NK-92 treated with Interleukin-12 subunit alpha and Interleukin-12 subunit beta, amount 100 ng/mL, for 24 hours (cell line): ENCODE data around the gene LAX1.
"Not testable (repeated sequence)": the region's sequence is repeated elsewhere in the genome, so short reads cannot be mapped to it uniquely, and the experiment has no call there.

Experiments
- DNase-seq: peaks from one replicate; lab custom pipeline; 2025; lab: John Stamatoyannopoulos, UW

The LAX1 gene

GRCh38 chr1:203765029-203765837 lies at the start of gene LAX1:
Gene LAX1, plus strand, starts transcription at chr1:203765183. Its CDS starts 383 bp downstream, at chr1:203765566.
- peak; percentile 79 for DNase-seq

DNA sequence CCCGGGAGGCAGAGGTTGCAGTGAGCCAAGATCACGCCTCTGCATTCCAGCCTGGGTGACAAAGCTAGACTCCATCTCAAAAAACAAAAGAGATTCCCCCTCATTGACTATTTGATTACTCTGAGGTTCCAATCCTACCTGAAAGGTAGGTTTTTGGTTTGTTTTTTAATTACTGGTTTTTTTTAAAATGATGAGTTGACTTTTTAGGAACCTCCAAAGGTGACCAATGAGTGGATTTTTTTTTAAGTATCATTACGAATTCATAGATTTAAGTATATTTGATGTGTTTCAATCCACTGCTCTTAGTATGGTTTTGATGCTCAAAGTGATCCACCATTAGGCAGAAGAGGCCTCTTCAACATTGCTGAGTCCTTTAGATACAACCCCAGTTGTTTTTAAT lies 47.9 kb upstream of the LAX1 start:
- no peak for DNase-seq

GRCh38 chr1:203720242-203720641 lies 44.7 kb upstream of the LAX1 start:
- no peak for DNase-seq

- no peak for DNase-seq
Measured at GRCh38 chr1:203722909-203723308, 42.1 kb upstream of the LAX1 start.

- DNase-seq, result no peak
Measured at GRCh38 chr1:203726417-203726867, 38.5 kb upstream of the LAX1 start.

- DNase-seq, result no peak
Measured at GRCh38 chr1:203733009-203733863, 31.7 kb upstream of the LAX1 start.

GRCh38 chr1:203742436-203742835 lies 22.5 kb upstream of the LAX1 start:
- DNase-seq, result no peak

DNA sequence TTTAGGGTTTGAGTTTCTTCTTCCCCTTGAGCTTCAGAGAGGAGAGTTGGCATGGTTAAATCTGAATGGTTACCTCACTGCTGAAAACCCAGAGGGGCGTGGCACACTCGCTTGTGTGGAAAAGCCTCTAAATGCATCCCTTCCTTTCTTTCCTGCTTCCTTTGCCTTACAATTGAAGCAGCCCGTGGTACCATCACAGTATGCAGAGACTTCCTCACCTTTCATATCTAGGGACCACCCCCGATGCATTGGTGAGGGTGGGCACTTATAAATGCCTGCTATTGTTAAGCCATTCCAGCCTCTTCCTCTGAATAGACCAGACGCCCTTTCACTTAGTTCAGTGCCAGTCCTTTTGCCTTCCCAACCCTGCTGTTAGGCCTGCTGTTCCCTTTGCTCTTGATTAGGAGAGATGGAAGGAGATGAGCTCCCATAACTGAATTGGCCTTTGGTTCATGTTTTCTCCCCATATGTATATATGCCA lies 21.9 kb upstream of the LAX1 start:
- DNase-seq, result no peak

DNA sequence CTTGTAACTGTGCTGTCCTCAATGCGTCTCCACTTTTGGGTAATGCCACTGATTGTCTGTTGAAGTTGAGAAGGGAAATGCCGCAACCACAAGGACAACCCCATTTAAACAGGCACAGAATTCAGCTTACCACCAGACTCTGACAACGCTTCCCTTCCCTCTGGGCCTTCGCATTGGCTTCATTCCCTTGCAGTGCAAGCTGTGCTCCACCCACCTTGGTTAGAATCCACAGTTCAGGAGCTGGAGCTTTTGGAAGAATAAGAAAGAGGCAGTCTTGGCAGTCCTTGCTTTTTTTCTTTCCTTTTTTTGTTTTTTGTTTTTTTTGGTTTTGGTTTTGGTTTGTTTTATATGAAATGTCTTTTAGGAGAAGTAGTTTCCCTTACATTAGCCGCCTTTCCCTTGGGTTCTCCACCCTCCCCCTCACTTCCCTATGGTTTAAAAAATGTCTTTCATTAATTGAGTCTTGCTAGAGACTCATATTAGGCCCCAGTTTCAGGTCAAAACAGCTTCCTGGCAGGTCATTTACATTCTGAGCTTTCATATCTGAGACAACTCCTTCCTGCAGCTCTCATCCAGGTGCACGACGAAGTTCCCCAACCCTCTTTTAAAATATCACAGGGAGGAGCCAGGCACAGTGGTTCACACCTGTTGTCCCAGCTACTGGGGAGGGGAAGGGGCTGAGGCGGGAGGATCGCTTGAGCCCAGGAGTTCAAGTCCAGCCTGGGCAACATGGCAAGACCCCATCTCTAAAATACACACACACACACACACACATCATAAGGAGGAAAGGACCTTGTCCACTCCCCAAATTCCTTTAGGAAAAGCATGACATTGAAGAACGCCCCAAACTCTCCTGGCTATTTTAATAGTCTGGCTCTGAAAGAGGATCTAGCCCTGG lies 20.7 kb upstream of the LAX1 start:
- no peak for DNase-seq

GRCh38 chr1:203746281-203746680 lies 18.7 kb upstream of the LAX1 start:
- DNase-seq, result no peak

- DNase-seq, result no peak
Measured at GRCh38 chr1:203751051-203751450, 13.9 kb upstream of the LAX1 start.

DNA sequence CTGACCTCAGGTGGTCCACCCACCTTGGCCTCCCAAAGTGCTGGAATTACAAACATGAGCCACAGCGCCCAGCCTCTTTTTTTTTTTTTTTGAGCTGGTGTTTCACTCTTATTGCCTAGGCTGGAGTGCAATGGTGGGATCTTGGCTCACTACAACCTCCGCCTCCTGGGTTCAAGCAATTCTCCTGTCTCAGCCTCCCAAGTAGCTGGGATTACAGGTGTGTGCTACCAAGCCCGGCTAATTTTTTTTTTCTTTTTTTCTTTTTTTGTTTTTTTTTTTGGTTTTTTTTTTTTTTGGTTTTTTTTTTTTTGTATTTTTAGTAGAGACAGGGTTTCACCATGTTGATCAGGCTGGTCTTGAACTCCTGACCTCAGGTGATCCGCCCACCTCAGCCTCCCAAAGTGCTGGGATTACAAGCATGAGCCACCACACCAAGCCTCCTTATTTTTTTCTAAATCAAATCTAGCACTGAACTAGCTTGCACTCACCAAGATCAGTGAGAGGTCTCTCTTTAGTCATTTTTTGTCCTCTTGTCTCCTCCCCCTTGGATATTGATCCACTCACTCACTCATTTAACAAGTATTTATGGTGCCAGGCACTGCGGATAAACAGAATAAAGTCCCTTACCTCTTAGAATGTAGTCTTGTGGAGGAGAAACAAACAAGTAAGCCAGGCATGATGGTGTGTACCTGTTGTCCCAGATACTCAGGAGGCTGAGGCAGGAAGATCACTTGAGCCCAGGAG lies 13.2 kb upstream of the LAX1 start:
- not testable (repeated sequence) for DNase-seq

GRCh38 chr1:203754455-203754864 lies 10.5 kb upstream of the LAX1 start:
- no peak for DNase-seq

DNA sequence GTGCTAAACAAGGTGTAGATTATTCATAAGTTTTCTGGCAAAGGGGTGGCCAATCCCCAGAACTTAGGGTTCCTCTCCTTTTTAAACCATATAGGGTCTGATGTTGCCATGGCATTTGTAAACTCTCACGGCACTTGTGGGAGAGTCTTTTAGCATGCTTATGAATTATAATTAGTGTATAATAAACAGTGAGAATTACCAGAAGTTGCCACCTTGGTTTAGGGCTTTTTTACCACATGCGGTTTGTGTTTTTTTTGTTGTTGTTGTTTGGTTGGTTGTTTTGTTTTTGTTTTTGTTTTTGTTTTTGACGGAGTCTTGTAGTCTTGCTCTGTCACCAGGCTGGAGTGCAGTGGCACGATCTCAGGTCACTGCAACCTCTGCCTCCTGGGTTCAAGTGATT lies 8.9 kb upstream of the LAX1 start:
- no peak for DNase-seq

DNA sequence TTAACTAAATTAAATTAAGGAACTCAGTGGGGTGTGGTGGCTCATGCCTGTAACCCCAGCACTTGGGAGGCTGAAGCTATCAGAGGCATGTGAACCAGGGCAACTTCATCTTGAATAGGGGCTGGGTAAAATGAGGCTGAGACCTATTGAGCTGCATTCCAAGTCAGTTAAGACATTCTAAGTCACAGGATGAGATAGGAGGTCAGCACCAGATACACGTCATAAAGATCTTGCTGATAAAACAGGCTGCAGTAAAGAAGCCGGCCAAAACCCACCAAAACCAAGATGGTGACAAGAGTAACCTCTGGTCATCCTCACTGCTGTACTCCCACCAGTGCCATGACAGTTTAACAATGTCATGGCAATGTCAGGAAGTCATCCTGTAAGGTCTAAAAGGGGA lies 6.2 kb upstream of the LAX1 start:
- not testable (repeated sequence) for DNase-seq

GRCh38 chr1:203760506-203760905 lies 4.5 kb upstream of the LAX1 start:
- no peak for DNase-seq

- DNase-seq, result not testable (repeated sequence)
Measured at GRCh38 chr1:203761958-203762357, 3.0 kb upstream of the LAX1 start.

GRCh38 chr1:203763505-203763904 lies 1.5 kb upstream of the LAX1 start:
- no peak for DNase-seq

DNA sequence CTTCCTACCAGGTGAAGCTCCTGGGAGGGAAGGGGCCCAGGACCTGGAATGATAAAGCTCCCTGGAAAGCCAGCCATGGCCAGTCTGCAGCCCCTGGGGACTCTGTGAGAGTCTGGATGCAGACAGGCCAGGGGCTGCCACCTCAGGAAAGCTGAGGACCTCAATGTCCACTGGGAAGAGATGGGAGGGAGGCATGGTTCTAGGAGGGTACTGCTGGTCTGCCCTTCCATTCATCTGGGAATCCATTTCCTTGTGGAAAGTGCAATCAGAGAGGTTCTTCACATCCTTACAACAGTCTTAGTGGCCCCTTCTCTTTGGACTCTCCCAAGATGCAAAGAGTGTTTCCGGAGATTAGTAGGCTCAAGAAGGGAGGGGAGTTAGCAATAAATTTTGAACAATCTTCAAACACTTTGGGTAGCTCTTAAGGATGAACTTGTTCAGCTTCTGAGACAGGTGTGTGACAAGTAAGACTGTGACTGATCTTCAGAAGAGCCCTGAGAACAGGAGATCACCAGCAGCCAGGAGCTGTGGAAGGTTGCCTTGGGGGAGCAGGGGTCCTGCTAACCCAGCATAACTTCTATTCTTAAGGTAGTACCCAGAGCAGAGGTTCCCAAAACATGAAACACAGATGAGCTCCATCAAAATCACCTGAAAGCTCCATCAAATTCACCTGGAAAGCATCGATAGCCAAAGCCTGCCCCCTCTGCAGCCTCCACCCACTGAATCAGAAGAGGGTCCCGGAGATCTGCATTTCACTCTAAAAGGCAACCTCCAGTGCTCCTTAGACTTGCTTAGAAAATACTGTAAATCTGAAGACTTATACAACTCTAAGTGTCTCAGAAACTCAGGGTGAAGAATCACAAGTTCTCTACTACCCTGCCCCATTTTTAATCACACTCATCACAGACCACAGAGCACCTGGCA lies 616 bp upstream of the LAX1 start:
- DNase-seq, result no peak

DNA sequence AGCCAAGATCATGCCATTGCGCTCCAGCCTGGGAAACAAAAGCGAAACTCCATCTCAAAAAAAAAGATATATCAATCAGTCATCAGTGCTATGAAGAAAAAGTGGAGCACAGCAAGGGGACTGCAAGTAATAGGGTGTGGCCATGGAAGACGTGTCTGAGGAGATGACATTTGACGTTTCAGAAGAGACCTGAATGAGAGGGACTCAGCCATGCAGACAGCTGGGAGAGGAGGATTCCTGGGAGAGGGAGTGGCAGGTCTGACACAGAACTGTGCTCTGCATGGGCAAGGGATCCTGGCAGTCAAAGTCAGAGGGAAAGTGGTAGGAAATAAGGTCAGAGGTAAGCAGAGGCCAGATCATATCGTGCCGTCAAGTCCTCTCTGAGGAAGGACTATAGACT lies 3.3 kb downstream of the LAX1 start:
- no peak for DNase-seq
